ENCODE results near the gene SELENOM.
"Not testable (repeated sequence)": the region's sequence is repeated elsewhere in the genome, so short reads cannot be mapped to it uniquely, and the experiment has no call there.

Gene SELENOM

GRCh38 chr22:31106001-31106571, 1.3 kb downstream of the SELENOM start:
- DNase-seq (ENCODE audit: low read depth in 3 of 3): no peak

GRCh38 chr22:31105282-31105929, 2.0 kb downstream of the SELENOM start:
- DNase-seq (ENCODE audit: low read depth in 3 of 3): no peak

GRCh38 chr22:31104869-31105268, 2.5 kb downstream of the SELENOM start:
- DNase-seq (ENCODE audit: low read depth in 3 of 3): no peak

- DNase-seq (ENCODE audit: low read depth in 3 of 3): no peak
Measured at GRCh38 chr22:31103899-31104694, 3.3 kb downstream of the SELENOM start.

GRCh38 chr22:31103111-31103510, 4.3 kb downstream of the SELENOM start:
- no peak for DNase-seq (ENCODE audit: low read depth in 3 of 3)

- DNase-seq (ENCODE audit: low read depth in 3 of 3): no peak
Measured at GRCh38 chr22:31102441-31103081, 4.8 kb downstream of the SELENOM start.

- DNase-seq (ENCODE audit: low read depth in 3 of 3): no peak
Measured at GRCh38 chr22:31100762-31101525, 6.4 kb downstream of the SELENOM start.

- DNase-seq (ENCODE audit: low read depth in 3 of 3): no peak
Measured at GRCh38 chr22:31099841-31100761, 7.3 kb downstream of the SELENOM start.

GRCh38 chr22:31099386-31099785, 8.0 kb downstream of the SELENOM start:
- DNase-seq (ENCODE audit: low read depth in 3 of 3): no peak

- DNase-seq (ENCODE audit: low read depth in 3 of 3): no peak
Measured at GRCh38 chr22:31098632-31099110, 8.7 kb downstream of the SELENOM start.

- DNase-seq (ENCODE audit: low read depth in 3 of 3): no peak
Measured at GRCh38 chr22:31097941-31098631, 9.3 kb downstream of the SELENOM start.

GRCh38 chr22:31097539-31097938, 9.8 kb downstream of the SELENOM start:
- DNase-seq (ENCODE audit: low read depth in 3 of 3): not testable (repeated sequence)

GRCh38 chr22:31096657-31097279, 10.6 kb downstream of the SELENOM start:
- DNase-seq (ENCODE audit: low read depth in 3 of 3): no peak

GRCh38 chr22:31095637-31096249, 11.6 kb downstream of the SELENOM start:
- DNase-seq (ENCODE audit: low read depth in 3 of 3): no peak

GRCh38 chr22:31094741-31095140, 12.6 kb downstream of the SELENOM start:
- no peak for DNase-seq (ENCODE audit: low read depth in 3 of 3)

- DNase-seq (ENCODE audit: low read depth in 3 of 3): no peak
Measured at GRCh38 chr22:31094021-31094551, 13.3 kb downstream of the SELENOM start.

GRCh38 chr22:31093086-31093850, 14.1 kb downstream of the SELENOM start:
- DNase-seq (ENCODE audit: low read depth in 3 of 3): no peak

GRCh38 chr22:31092161-31092560, 15.2 kb downstream of the SELENOM start:
- DNase-seq (ENCODE audit: low read depth in 3 of 3): no peak

Measured in stimulated activated CD4-positive, alpha-beta T cell treated with anti-CD3 and anti-CD28 coated beads, TNF-alpha, amount 100 ng/mL, for 48 hours (primary cell).